ENCODE data around the gene TRIM7. TPM values are rescaled to one million over a fixed set of nuclear protein-coding genes. Genes with fewer than 3 reads are reported as not detected.

The TRIM7 gene
- total and polyA plus RNA-seq, 9 of the 15 experiments (the other 6 are each of a cell fraction or from before 2014, with no cell fraction given), result 2.6 to 14.9 (median 8.9) TPM

DNA sequence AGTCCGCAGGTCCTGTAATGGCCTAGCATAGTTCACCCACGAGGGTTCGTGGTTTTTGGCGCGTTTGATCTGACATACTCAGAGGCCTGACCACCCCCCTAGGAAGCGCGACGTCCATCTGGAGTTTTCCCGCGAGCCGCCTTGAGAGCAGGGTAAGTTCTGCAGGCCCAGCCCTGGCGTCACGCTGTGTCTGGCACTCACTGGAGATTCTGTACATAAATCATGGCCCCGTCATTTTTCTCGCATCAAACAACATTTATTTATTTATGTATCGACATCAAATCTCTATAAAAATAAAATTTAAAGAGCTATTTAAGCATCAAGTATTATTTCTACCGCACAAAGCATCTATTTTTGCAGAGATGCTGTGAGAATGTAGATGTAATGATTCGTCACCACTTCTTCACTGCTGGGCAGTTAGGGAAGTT lies 17.6 kb upstream of the TRIM7 start (continued):
- TF ChIP-seq, protein P1, sequence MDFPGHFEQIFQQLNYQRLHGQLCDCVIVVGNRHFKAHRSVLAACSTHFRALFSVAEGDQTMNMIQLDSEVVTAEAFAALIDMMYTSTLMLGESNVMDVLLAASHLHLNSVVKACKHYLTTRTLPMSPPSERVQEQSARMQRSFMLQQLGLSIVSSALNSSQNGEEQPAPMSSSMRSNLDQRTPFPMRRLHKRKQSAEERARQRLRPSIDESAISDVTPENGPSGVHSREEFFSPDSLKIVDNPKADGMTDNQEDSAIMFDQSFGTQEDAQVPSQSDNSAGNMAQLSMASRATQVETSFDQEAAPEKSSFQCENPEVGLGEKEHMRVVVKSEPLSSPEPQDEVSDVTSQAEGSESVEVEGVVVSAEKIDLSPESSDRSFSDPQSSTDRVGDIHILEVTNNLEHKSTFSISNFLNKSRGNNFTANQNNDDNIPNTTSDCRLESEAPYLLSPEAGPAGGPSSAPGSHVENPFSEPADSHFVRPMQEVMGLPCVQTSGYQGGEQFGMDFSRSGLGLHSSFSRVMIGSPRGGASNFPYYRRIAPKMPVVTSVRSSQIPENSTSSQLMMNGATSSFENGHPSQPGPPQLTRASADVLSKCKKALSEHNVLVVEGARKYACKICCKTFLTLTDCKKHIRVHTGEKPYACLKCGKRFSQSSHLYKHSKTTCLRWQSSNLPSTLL (IDR thresholded peaks at IDR 0.05), result no peak
- TF ChIP-seq ZNF311 (CRISPR knock-in tag; IDR thresholded peaks at IDR 0.05), result peak; percentile 70; the same call in 1 of the 2 replicates
- TF ChIP-seq ZNF778 (CRISPR knock-in tag; IDR thresholded peaks at IDR 0.05), result no peak
- TF ChIP-seq, protein P2, sequence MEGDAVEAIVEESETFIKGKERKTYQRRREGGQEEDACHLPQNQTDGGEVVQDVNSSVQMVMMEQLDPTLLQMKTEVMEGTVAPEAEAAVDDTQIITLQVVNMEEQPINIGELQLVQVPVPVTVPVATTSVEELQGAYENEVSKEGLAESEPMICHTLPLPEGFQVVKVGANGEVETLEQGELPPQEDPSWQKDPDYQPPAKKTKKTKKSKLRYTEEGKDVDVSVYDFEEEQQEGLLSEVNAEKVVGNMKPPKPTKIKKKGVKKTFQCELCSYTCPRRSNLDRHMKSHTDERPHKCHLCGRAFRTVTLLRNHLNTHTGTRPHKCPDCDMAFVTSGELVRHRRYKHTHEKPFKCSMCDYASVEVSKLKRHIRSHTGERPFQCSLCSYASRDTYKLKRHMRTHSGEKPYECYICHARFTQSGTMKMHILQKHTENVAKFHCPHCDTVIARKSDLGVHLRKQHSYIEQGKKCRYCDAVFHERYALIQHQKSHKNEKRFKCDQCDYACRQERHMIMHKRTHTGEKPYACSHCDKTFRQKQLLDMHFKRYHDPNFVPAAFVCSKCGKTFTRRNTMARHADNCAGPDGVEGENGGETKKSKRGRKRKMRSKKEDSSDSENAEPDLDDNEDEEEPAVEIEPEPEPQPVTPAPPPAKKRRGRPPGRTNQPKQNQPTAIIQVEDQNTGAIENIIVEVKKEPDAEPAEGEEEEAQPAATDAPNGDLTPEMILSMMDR (IDR thresholded peaks at IDR 0.05 in 2 of 3, conservative IDR thresholded peaks at IDR 0.05 in 1 of 3; ENCODE audit: insufficient read depth in 2 of 3, low read depth in 1 of 3, low read length in 3 of 3), result 0 out of 6 replicates have a peak, but pooled peaks of 1 of the 3 experiments have one; percentile 31
- no peak for TF ChIP-seq TGIF2 (CRISPR knock-in tag; IDR thresholded peaks at IDR 0.05)
- TF ChIP-seq, protein P3, sequence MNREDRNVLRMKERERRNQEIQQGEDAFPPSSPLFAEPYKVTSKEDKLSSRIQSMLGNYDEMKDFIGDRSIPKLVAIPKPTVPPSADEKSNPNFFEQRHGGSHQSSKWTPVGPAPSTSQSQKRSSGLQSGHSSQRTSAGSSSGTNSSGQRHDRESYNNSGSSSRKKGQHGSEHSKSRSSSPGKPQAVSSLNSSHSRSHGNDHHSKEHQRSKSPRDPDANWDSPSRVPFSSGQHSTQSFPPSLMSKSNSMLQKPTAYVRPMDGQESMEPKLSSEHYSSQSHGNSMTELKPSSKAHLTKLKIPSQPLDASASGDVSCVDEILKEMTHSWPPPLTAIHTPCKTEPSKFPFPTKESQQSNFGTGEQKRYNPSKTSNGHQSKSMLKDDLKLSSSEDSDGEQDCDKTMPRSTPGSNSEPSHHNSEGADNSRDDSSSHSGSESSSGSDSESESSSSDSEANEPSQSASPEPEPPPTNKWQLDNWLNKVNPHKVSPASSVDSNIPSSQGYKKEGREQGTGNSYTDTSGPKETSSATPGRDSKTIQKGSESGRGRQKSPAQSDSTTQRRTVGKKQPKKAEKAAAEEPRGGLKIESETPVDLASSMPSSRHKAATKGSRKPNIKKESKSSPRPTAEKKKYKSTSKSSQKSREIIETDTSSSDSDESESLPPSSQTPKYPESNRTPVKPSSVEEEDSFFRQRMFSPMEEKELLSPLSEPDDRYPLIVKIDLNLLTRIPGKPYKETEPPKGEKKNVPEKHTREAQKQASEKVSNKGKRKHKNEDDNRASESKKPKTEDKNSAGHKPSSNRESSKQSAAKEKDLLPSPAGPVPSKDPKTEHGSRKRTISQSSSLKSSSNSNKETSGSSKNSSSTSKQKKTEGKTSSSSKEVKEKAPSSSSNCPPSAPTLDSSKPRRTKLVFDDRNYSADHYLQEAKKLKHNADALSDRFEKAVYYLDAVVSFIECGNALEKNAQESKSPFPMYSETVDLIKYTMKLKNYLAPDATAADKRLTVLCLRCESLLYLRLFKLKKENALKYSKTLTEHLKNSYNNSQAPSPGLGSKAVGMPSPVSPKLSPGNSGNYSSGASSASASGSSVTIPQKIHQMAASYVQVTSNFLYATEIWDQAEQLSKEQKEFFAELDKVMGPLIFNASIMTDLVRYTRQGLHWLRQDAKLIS (CRISPR knock-in tag; IDR thresholded peaks at IDR 0.05), result 0 out of 2 replicates have a peak, but pooled peaks have one; percentile 78
- TF ChIP-seq MTF1 (CRISPR knock-in tag; IDR thresholded peaks at IDR 0.05; ENCODE audit: borderline replicate concordance), result no peak
- TF ChIP-seq CEBPG (CRISPR knock-in tag; IDR thresholded peaks at IDR 0.05), result no peak
- TF ChIP-seq CEBPG (tag; conservative IDR thresholded peaks at IDR 0.05 in 1 of 2, IDR thresholded peaks at IDR 0.05 in 1 of 2), result no peak
- no peak for TF ChIP-seq NELFE (IDR thresholded peaks at IDR 0.05; ENCODE audit: insufficient read depth, insufficient read length)
- 0 out of 2 replicates have a peak, but pooled peaks have one; percentile 40 for TF ChIP-seq ZNF324 (CRISPR knock-in tag; IDR thresholded peaks at IDR 0.05)
- no peak for TF ChIP-seq TEAD2 (tag; IDR thresholded peaks at IDR 0.05)
- 0 out of 2 replicates have a peak, but pooled peaks have one; percentile 59 for TF ChIP-seq HIVEP1 (CRISPR knock-in tag; IDR thresholded peaks at IDR 0.05)
- 0 out of 2 replicates have a peak, but pooled peaks have one; percentile 55 for TF ChIP-seq PHB (CRISPR knock-in tag; IDR thresholded peaks at IDR 0.05)
- no peak for TF ChIP-seq ZNF282 (CRISPR knock-in tag; IDR thresholded peaks at IDR 0.05)
- peak; percentile 76 for TF ChIP-seq ZNF583 (CRISPR knock-in tag; IDR thresholded peaks at IDR 0.05)
- TF ChIP-seq MECOM (CRISPR knock-in tag; IDR thresholded peaks at IDR 0.05), result no peak
- no peak for TF ChIP-seq KAT7 (CRISPR knock-in tag; IDR thresholded peaks at IDR 0.05; ENCODE audit: borderline replicate concordance)
- TF ChIP-seq CHD2 (IDR thresholded peaks at IDR 0.05; ENCODE audit: low read depth, low read length), result no peak
- no peak for TF ChIP-seq SMARCC2 (IDR thresholded peaks at IDR 0.05; ENCODE audit: low read depth)
- TF ChIP-seq ZNF263 (CRISPR knock-in tag; IDR thresholded peaks at IDR 0.05; ENCODE audit: borderline replicate concordance), result no peak
